ENCODE data around the gene TFRC.
A peak's percentile ranks its signal among the peaks of the same experiment; 100 is the strongest.
"Not testable (repeated sequence)": the region's sequence is repeated elsewhere in the genome, so short reads cannot be mapped to it uniquely, and the experiment has no call there.

The TFRC gene

DNA sequence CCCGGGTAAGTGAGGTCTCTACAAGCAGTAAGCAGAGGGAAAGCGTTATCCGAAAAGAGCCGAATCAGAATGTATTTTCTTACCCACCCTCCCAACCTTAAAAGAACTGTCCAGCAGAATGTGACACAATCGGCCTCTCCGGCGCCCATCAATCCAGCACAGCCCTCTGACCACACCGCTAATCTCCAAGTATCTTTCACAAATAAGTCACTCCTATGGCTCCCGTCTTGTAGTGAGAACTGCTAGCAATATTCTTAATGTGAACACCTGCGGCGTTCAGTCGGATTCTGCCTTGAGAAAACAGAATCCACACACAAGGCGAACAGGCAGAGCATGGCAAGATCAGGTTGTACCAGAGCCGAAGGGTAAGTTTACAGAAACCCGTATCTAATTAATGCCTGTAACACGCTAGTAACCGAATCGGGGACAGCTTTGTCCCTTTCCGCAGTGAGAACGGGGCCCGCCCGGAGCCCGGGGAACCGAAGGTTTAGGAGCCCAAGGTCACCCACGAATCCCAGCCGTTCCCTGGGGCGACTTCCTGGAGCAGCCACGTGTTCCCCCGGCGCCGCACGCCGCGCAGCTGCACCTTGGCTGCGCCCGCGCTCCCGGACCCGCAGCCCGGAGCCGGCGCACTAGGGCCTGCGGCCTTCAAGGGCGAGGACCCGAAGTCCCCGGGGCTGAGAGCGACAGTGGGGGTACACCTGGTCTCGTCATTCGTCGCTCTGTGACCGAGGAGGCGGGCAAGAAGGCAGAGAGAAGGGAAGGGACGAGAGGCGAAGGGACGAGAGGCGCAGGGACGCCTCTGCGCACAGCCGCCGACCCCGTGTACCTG, 672 bp downstream of the TFRC start:
- DNase-seq: peak; percentile 3

DNA sequence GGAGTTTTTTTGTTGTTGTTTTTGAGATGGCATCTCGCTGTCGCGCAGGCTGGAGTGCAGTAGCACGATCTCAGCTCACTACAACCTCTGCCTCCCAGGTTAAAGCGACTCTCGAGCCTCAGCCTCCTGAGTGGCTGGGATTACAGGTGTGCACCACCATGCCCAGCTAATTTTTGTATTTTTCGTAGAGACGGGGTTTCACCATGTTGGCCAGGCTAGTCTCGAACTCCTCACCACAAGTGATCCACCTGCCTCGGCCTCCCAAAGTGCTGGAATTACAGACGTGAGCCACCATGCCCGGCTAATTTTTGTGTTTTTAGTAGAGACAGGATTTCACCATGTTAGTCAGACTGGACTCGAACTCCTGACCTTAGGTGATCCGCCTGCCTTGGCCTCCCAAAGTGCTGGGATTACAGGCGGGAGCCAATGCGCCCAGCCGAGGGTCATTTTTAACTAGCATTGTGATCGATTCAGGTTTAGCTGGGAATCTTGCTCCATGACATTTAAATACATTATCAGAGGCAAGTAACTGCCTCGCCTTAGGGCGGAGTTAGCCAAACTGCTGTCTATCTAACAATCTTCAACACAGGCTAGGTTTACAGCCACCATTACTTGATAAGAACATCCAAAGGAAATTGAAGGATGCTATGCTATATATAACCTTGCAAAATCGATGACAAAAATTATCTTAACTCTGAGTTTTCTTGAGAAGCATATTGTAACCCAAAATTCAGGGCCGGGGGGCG, 1.6 kb downstream of the TFRC start:
- DNase-seq: not testable (repeated sequence)

DNA sequence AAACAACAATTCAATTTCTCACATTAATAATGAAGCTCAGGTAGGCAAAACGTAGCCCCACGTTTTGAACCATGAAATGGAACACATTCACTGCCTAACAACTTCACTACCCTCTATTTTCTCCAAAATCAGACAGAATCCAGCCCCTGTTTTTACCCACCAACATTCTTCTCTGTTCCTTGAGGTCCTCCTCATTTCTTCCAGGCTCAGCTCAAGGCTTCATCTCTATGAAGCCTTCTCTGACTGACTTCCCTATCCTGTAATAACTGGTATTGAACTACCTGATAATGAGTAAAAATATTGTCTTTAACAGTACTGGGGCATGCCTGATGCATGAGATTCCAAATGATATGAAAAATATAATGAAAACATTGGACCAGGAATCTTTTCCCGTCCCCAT, 2.2 kb downstream of the TFRC start:
- DNase-seq: no peak

DNA sequence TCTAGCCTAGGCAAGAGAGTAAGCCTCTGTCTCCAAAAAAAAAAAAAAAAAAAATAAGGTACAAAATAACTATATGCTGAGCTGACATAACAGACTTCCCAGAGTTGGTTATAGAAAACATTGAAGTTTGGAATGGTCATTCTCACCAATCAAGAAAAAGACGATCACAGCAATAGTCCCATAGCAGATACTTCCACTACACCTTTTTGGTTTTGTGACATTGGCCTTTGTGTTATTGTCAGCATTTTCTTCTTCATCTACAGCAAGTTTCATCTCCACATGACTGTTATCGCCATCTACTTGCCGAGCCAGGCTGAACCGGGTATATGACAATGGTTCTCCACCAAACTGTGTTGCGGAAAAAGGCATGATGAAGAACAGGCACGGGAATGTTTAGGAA, 6.9 kb downstream of the TFRC start:
- no peak for DNase-seq

DNA sequence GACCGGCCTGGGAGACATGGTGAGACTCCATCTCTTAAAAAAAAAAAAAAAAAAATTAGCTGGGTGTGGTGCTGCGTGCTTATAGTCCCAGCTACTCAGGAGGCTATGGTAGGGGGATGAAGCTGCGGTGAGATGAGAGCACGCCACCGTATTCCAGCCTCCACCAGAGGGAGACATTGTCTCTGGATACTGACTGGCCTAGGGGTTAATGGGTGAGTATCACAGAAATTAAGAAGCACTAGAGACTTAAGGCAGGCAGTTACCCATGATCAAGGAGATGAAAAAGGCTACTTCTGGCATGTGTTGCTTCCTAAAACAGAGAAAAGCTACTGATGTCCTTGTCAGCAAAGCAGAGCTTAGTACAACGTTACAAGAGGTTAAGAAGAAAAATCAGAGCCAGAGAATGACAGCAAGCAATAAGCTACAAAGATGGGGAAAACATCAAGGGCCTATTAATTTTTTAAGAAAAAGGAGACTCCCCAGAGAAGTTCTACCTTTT, 8.6 kb downstream of the TFRC start:
- peak; percentile 33 for DNase-seq

DNA sequence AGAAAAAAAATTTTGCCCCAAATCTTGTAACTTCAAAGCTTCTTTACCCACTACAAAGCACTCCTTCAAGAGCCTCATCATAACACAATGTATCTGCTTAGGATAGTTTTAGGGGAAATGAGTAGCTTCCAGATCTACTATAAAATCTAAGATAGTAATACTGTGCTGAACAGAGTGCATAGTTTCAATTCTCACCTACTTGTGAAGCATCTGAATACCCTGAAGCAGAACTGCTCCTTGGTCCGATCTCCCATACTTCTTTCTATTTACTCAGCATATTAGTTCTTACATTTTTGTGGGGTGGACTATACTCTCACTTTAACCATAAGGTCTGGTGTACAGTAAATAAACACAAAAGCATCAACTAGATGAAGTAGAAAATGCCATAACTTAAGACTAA, 9.6 kb downstream of the TFRC start:
- DNase-seq: no peak

DNA sequence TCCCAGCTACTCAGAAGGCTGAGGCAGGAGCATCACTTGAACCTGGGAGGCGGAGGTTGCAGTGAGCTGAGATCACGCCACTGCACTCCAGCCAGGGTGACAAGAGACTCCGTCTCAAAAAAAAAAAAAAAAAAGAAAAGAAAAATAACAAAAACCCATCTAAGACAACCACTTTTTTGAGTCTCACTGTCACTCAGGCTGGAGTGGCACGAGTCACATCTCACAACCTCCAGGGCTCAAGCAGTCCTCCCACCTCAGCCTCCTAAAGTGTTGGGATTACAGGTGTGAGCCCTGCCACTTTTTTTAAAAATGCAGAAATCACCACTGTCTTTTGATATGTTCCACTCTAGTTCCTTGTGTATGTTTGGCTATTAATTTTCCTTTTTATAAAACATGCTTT, 13.1 kb downstream of the TFRC start:
- not testable (repeated sequence) for DNase-seq

DNA sequence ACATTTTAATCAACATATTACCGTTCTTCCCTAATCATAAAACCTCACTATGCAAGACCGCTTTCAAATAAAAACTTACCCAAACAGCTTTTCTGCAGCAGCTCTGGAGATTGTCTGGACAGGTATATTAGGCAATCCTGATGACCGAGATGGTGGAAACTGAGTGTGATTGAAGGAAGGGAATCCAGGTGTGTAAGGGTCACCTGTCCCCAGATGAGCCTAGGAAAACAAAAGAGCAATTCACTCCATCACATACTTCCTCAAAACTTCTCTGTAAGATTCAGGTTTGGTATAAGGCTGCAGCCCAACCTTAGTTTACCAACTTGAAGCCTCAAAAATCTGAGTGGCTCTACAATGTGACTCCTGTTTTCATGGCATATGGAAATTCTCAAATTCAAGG, 14.5 kb downstream of the TFRC start:
- no peak for DNase-seq

DNA sequence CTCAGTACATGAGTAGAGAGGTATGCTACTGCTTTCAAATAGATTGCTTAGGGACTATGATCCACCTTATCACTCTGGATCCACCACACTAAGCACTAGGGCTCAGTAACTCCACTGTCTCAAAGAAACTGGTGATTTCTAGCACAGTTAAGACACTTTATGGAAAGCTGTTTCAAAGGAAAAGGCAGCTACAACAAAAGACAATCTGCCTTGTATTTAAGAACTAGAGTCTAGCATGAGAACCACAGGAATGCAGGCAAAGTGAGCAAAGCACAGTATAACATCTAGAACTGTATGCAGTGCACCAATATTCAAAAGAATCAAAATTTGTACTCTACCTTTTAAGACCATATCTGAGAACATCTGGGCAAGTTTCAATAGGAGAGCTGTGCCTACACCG, 17.9 kb downstream of the TFRC start:
- DNase-seq: no peak

DNA sequence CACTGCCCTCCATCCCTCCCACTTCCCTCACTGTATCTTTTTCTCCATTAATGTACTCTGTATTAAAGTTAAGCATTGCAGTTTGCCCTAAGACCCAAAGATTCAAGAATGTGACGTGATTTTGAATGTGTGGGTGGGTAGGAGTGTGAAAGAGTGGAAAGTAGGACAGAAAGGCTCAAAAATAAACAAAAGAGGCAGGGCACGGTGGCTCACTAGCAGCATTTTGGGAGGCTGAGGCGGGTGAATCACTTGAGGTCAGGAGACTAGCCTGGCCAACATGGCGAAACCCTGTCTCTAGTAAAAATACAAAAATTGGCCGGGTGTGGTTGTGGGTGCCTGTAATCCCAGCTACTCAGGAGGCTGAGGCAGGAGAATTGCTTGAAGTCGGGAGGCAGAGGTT, 18.4 kb downstream of the TFRC start:
- no peak for DNase-seq

DNA sequence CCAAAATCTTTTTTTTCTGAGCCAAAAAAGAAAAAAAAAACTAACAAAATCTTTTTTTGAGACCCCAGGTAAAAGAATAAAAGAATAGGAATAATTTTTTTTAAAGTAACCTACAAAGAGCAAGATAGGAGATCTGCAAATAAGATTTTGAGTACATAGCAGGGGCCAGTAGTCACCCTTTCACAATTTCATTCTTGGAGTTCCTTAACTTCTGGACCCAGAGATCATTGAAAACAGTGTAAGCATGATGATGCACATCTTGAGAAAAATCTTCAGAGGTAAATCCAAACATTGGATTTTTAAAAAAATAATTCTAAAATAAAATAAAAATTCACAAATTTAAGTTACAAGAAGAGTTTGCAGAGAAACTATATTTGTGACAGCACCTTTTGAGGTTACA, 18.8 kb downstream of the TFRC start:
- no peak for DNase-seq

DNA sequence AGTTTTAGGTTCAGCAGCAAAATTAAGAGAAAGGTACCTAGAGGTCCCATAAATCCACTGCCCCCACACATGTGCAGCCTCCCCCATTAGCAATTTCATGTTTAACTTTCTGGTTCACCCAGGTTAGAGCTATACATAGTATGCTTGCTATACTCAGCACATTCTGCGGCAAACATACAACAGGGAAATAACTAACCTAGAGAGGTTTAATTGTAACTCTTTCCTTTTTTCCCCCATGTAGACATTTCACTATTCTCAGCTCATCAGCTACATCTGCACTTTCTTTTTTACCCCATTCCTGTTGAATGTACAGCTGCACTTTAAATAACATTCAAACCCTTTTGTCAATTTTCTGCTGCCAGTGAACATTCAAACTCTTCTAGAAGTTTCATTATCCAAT, 21.1 kb downstream of the TFRC start:
- DNase-seq: no peak

DNA sequence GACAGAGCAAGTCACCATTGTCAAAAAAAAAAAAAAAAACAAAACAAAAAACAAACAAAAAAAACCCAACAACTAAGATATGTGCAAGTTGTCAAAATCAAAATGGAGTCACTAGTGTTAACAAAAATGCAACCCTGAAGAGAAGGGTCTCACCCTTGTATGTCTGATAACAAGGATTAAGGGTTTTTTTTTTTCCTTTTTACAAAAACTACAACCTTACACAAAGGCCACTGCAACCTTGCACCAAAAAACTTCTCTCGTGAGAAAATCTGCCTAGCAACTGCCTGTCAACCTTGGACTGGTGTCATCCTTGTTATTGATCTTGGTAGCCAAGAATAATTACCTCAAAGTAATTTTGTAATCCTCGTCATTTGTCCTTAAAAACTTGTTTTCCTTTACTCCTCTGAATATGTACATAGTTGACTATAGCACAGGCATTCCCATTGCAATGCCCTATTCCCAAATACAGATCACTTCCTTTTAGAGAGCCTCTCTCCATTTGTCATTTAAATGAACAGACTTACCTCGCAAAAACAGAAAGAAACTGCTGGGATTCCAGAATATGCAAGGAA, 24.0 kb downstream of the TFRC start:
- DNase-seq: no peak

DNA sequence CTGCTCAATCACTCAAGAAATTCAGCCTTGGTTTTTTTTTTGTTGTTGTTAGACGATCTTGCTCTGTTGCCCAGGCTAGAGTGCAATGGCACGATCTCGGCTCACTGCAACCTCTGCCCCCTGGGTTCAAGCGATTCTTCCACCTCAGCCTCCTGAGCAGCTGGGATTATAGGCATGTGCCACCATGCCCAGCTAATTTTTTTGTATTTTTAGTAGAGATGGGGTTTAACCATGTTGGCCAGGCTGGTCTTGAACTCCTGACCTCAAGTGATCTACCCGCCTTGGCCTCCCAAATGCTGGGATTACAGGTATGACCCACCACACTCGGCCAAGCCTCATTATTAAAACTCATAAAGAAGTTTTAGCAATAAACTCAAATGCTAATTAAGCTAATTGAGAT, 25.5 kb downstream of the TFRC start:
- not testable (repeated sequence) for DNase-seq

DNA sequence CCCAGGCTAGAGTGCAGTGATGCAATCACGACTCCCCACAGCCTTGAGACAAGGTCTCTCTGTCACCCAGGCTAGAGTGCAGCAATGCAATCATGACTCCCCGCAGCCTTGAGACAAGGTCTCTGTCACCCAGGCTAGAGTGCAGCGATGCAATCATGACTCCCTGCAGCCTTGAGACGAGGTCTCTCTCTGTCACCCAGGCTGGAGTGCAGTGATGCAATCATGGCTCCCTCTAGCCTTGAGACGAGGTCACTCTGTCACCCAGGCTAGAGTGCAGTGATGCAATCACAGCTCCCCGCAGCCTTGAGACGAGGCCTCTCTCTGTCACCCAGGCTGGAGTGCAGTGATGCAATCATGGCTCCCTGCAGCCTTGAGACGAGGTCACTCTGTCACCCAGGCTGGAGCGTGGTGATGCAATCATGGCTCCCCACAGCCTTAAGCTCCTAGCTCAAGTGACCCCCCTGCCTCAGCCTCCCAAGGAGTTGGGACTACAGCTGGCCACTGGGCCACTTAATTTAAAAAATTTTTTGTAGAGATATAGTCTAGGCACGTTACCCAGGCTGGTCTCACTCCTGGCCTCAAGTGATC, 26.1 kb downstream of the TFRC start:
- no peak for DNase-seq

DNA sequence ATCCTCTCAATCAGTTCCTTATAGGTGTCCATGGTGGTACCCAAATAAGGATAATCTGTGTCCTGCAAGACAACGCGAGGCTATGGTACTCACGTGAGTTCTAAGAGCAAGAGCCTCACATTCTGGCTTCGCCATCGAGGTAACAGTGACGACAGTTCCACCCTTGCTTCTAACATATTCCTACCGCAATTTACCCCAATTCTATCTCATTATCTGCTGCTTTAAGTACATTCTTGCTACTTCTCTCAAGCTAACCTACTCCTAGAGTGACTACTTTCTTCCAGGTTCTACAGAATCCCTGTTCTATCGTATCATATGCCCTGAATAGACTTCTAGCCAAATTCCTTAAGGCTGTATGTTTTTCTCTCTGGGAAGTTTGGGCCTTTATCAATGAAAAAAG, 26.6 kb downstream of the TFRC start:
- DNase-seq: no peak

DNA sequence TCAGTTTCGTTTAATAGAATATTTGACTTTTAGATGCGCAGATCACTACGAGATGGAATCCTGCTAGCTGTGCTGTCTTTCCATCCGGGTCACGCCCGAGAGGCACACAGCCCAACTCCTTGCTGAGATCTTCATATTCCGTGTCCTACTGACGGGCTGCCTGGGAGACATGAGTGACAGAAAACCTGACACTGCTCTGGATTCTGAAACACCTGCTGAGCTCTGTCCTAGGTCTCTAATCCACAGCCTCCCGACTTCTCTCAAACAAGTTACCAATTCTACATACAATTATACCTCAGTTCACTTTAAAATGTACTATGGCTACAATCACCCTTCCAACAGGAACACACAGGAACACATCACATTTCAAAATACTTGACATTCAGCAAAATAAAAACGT, 27.2 kb downstream of the TFRC start:
- no peak for DNase-seq

DNA sequence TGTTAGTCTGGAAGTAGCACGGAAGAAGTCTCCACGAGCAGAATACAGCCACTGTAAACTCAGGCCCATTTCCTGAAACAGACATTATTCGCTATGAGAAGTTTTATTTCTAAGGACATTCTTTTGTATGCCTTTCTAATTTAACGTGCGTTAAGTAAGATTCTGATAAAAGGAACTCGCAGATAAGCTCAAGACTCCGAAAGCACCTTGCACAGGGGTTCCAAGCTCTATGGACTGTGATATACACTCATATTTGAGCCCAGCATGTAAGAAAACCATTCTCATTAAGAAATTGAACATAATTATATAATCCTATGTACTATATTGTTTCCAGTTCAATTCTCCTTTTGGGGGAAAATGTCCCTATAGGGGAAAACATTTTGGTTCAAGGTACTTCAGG, 28.4 kb downstream of the TFRC start:
- no peak for DNase-seq

DNA sequence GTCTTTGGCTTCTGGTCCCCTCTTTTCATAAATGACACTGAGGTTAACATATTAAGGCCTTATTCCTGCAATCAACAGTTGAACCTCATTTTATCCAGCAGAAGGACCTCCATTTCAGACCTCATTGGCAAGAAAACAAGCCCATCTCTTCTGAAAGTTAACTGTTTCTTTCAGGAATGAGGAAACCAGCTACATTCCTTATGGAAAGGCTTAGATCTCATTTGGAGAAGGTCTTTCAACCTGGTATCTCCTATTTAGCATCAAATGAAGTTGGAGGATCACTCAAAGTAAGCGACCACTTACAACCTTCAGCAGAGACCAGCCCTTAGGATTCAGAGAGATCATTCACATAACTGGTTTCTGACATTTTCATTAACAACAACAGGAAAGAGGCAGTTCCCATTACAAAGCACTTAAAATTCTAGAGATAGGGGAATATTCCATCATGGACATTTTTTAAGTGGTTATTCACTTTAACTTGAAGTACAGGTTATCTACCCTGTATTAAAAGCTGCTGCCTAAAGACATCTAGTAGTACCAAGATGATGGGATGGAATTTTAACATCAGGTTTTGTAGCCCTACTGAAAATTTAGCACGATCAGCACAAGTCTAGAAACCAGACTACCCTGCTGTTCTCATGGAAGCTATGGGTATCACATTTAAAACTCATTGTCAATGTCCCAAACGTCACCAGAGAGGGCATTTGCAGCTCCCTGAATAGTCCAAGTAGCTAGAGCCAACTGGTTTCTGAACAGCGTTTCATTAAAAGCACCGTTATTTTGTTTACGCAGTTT, 30.4 kb downstream of the TFRC start:
- DNase-seq: no peak

DNA sequence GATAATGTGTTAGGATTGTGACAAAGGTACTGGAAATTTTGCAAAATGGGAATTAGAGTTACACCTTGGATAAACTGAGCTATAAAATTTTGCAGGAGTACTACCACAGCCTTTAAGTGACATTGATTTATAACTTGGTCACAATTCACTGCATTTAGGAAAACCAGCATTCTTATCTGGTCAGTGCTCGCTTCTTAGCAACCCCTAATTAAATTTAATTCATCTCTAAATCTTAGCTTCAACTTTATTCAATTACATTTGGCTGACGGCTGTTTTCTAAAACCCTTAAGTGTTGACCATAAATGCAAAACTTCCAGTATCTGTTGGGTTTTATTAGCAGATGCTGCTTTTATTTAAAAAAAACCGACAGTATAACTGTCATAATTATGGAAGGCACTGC, 31.3 kb downstream of the TFRC start:
- no peak for DNase-seq

DNA sequence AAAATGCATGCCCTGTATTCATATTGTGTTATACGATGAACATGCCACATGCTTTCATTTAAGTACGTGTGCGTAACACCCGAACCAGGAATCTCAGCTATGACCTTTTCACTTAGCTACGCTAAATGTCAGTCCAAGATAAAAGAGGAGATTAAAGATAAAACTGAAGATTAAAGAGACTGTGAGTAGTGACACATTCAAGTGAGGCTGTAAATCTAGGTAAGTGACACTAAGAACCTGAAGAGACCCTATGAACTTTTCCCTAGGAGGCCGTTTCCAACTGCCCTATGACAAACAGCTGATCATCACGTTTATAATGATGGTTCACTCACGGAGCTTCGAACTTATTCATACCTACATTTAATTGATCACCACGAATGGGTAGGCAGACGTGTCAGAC, 32.2 kb downstream of the TFRC start:
- DNase-seq: no peak

DNA sequence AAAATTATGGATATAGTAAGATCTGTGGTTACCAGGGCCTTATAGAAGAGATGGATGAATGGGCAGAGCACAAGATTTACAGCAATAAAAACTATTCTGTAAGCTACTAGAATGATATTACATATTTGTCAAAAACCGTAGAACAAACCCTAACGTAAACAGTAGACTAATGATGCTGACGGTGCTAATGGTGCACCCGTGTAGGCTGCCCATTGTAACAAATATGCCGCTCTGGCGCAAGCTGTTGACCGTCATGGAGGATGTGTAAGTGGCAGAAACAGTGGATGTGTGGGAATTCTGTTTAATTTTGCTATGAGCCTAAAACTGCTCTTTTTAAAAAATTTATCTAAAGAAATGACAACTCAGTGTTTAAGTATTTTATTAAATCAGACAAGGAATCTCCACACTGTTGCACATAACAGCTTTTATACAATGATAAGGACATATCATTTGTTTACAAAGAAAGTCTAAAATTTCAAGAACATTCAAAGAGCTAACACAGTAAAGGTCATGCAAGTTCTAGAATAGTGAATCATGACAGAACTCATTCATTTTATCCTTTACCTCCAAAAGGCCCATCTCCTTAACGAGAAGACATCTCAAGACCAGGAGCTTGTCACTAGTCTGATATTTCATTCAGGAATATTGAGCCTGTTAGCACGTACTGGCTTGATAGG, 32.8 kb downstream of the TFRC start:
- DNase-seq: no peak

Measured in NCI-H524 treated with DMSO at 0.1 percent for 48 hours (cell line).